ENCODE data around the gene GNE. TPM values are rescaled to one million over a fixed set of nuclear protein-coding genes. Genes with fewer than 3 reads are reported as not detected.

GNE gene
- total and polyA plus RNA-seq, 10 of the 15 experiments (the other 5 are each of a cell fraction or from before 2014, with no cell fraction given) = 4.1 to 13.6 (median 10.7) TPM

- no TSS peak for BruUV-seq (replicated peaks)
- intact Hi-C loops (cut with micrococcal nuclease; ENCODE audit: unreplicated experiment) = no loop called here
- WGBS (ENCODE audit: insufficient coverage, insufficient replicate concordance, low lambda C conversion rate, missing lambda C conversion rate) = 94% methylated on average over 10 of the region's 10 CpGs
- no peak overlapping the region for H3K4me3 ChIP-seq
- H3K9ac ChIP-seq (ENCODE audit: control insufficient read depth, insufficient read depth, low read length) = no peak overlapping the region
- in situ Hi-C loops (cut with MboI) = no loop called here
- FAIRE-seq = no peak
- CTCF ChIA-PET = interaction anchor here (0.6 to 2.4 kb wide), 2 partner anchors 18 to 64 kb away, joined by 3 to 12 read pairs; partner anchors contain the start of gene CLTA
- ATAC-seq = no peak
- peaks cover 3% of the 10 kb centered on the region; the same call in 1 of the 2 replicates for H3K4me1 ChIP-seq (ENCODE audit: control insufficient read depth, insufficient read depth, low read length)
- no peak overlapping the region for H3K4me2 ChIP-seq (ENCODE audit: control insufficient read depth, insufficient read depth)
- SMC1A ChIA-PET (ENCODE audit: uncharacterized antibody, unreplicated experiment) = interaction anchor here (1.4 kb wide), 1 partner anchor 7 kb away, joined by 3 read pairs; no protein-coding TSS in a partner anchor
- no peak for DNase-seq (ENCODE audit: low read depth, low spot score)
- no peak for TF ChIP-seq BMI1 (IDR thresholded peaks at IDR 0.05; ENCODE audit: borderline replicate concordance)
- no peak for TF ChIP-seq STAT3 (IDR thresholded peaks at IDR 0.05; ENCODE audit: low read depth, low read length)
- no peak for TF ChIP-seq RCOR1 (conservative IDR thresholded peaks at IDR 0.05; ENCODE audit: low read depth, low read length)
- RAD21 ChIA-PET (ENCODE audit: unreplicated experiment) = no interaction called here
- H3K79me2 ChIP-seq (ENCODE audit: control insufficient read depth, insufficient read depth, low read length) = peaks cover 6% of the 10 kb centered on the region
- H3K27ac ChIP-seq (ENCODE audit: control insufficient read depth, insufficient read depth) = no peak overlapping the region
- POLR2A ChIA-PET = no interaction called here
- H3K36me3 ChIP-seq (ENCODE audit: control insufficient read depth in 2 of 2, insufficient read depth in 2 of 2, low read length in 1 of 2) = peaks cover 27 to 59% of the 10 kb centered on the region in 2 experiments
- H3K9me3 ChIP-seq (replicated peaks; ENCODE audit: control insufficient read depth, insufficient read depth, low read length) = no peaks in the 10 kb centered on the region
- peaks cover 12% of the 10 kb centered on the region; the same call in 1 of the 2 replicates for H4K20me1 ChIP-seq (ENCODE audit: control insufficient read depth, insufficient read depth)
- H3K27me3 ChIP-seq (replicated peaks in 1 of 2; ENCODE audit: control insufficient read depth in 2 of 2, insufficient read depth in 2 of 2, low read length in 1 of 2) = no peaks in the 10 kb centered on the region
- H2AFZ ChIP-seq (ENCODE audit: control insufficient read depth, low read depth, low read length) = no peak overlapping the region
These were observed 49.6 kb downstream of the GNE start for GRCh38 chr9:36208521-36209253.

GRCh38 chr9:36207546-36208012, 50.7 kb downstream of the GNE start:
- no peak for ATAC-seq
- CTCF ChIA-PET = interaction anchor here (0.7 to 2.4 kb wide), 4 partner anchors 14 to 121 kb away, joined by 3 to 12 read pairs (median 4); partner anchors contain the start of gene CLTA
- TF ChIP-seq ZNF217 (IDR thresholded peaks at IDR 0.05) = no peak
- TF ChIP-seq E4F1 (IDR thresholded peaks at IDR 0.05; ENCODE audit: borderline replicate concordance, partially characterized antibody) = no peak
- no peak for TF ChIP-seq SPI1 (IDR thresholded peaks at IDR 0.05; ENCODE audit: borderline replicate concordance, insufficient read depth, low read depth, low read length)
- no peak for TF ChIP-seq CREB1 (IDR thresholded peaks at IDR 0.05; ENCODE audit: low read depth)
- TF ChIP-seq NR2F1 (conservative IDR thresholded peaks at IDR 0.05) = no peak
- TF ChIP-seq ZNF592 (IDR thresholded peaks at IDR 0.05) = no peak

More at GRCh38 chr9:36207546-36208012, 50.7 kb downstream of the GNE start:
- in situ Hi-C loops (cut with MboI) = no loop called here
- ChIA-PET SMC1A (ENCODE audit: uncharacterized antibody, unreplicated experiment) (interaction anchor here (1.4 kb wide), 1 partner anchor 8 kb away, joined by 3 read pairs; no protein-coding TSS in a partner anchor), RAD21 (ENCODE audit: unreplicated experiment) (interaction anchor here (0.9 kb wide), 1 partner anchor 17 kb away, joined by 4 read pairs; the partner anchor contains the start of gene CLTA), POLR2A (no interaction called here)
- Histone ChIP-seq H3K27me3 (replicated peaks in 1 of 2; ENCODE audit: control insufficient read depth in 2 of 2, insufficient read depth in 2 of 2, low read length in 1 of 2) (no peaks in the 10 kb centered on the region), H2AFZ (ENCODE audit: control insufficient read depth, low read depth, low read length) (no peak overlapping the region), H3K4me1 (ENCODE audit: control insufficient read depth, insufficient read depth, low read length) (peaks cover 3% of the 10 kb centered on the region; the same call in 1 of the 2 replicates), H3K79me2 (ENCODE audit: control insufficient read depth, insufficient read depth, low read length) (peaks cover 6% of the 10 kb centered on the region), H3K4me3 (no peak overlapping the region), H3K9ac (ENCODE audit: control insufficient read depth, insufficient read depth, low read length) (no peak overlapping the region), H3K4me2 (ENCODE audit: control insufficient read depth, insufficient read depth) (no peak overlapping the region), H3K9me3 (replicated peaks; ENCODE audit: control insufficient read depth, insufficient read depth, low read length) (no peaks in the 10 kb centered on the region), H4K20me1 (ENCODE audit: control insufficient read depth, insufficient read depth) (peaks cover 12% of the 10 kb centered on the region; the same call in 1 of the 2 replicates), H3K36me3 (ENCODE audit: control insufficient read depth in 2 of 2, insufficient read depth in 2 of 2, low read length in 1 of 2) (peaks cover 26 to 59% of the 10 kb centered on the region in 2 experiments), H3K27ac (ENCODE audit: control insufficient read depth, insufficient read depth) (peak overlapping the region; percentile 24; the same call in 1 of the 2 replicates)
- 10% methylated on average over 1 of the region's 1 CpG for WGBS (ENCODE audit: insufficient coverage, insufficient replicate concordance, low lambda C conversion rate, missing lambda C conversion rate)
- DNase-seq (ENCODE audit: low read depth, low spot score) (no peak), FAIRE-seq (no peak)
- intact Hi-C loops (cut with micrococcal nuclease; ENCODE audit: unreplicated experiment) = no loop called here
- no TSS peak for BruUV-seq (replicated peaks)

Measured in GM12878 (cell line).